HG03520 (cell line): ENCODE data around the gene MEGF11.
A peak's percentile ranks its signal among the peaks of the same experiment; 100 is the strongest.
"Not testable (repeated sequence)": the region's sequence is repeated elsewhere in the genome, so short reads cannot be mapped to it uniquely, and the experiment has no call there.

Source experiments
- ATAC-seq: cut with Tn5 transposase; IDR thresholded peaks from one replicate; pipeline ENCODE4 v1.9.1; 2021; ENCODE audit warnings: mild to moderate bottlenecking, moderate library complexity; ENCODE audit not compliant: unreplicated experiment

Gene MEGF11

GRCh38 chr15:65985387-65985786 is 268.2 kb downstream of the MEGF11 start:
- ATAC-seq: no peak

GRCh38 chr15:65982627-65983322 is 270.8 kb downstream of the MEGF11 start:
- no peak for ATAC-seq

- ATAC-seq: peak; percentile 58
These were observed 271.5 kb downstream of the MEGF11 start for GRCh38 chr15:65981837-65982626.

- ATAC-seq: no peak
These were observed 272.6 kb downstream of the MEGF11 start for GRCh38 chr15:65980824-65981456.

GRCh38 chr15:65979837-65980236 is 273.7 kb downstream of the MEGF11 start:
- ATAC-seq: no peak

GRCh38 chr15:65979316-65979715 is 274.2 kb downstream of the MEGF11 start:
- ATAC-seq: no peak

GRCh38 chr15:65978110-65978509 is 275.4 kb downstream of the MEGF11 start:
- ATAC-seq: no peak

GRCh38 chr15:65976196-65976595 is 277.4 kb downstream of the MEGF11 start:
- ATAC-seq: not testable (repeated sequence)

- ATAC-seq: no peak
These were observed 281.9 kb downstream of the MEGF11 start for GRCh38 chr15:65971741-65971995.

- ATAC-seq: no peak
These were observed 282.4 kb downstream of the MEGF11 start for GRCh38 chr15:65970937-65971740.

- ATAC-seq: no peak
These were observed 283.4 kb downstream of the MEGF11 start for GRCh38 chr15:65969865-65970816.

- ATAC-seq: no peak
These were observed 285.0 kb downstream of the MEGF11 start for GRCh38 chr15:65968511-65968910.

GRCh38 chr15:65964792-65965433 is 288.6 kb downstream of the MEGF11 start:
- no peak for ATAC-seq

- no peak for ATAC-seq
These were observed 289.6 kb downstream of the MEGF11 start for GRCh38 chr15:65963911-65964482.

GRCh38 chr15:65963358-65963757 is 290.2 kb downstream of the MEGF11 start:
- no peak for ATAC-seq

GRCh38 chr15:65962187-65962586 is 291.4 kb downstream of the MEGF11 start:
- ATAC-seq: no peak

- ATAC-seq: no peak
These were observed 293.0 kb downstream of the MEGF11 start for GRCh38 chr15:65960586-65960985.

GRCh38 chr15:65958835-65959234 is 294.7 kb downstream of the MEGF11 start:
- no peak for ATAC-seq

- no peak for ATAC-seq
These were observed 296.1 kb downstream of the MEGF11 start for GRCh38 chr15:65957451-65957850.
